Heart left ventricle (tissue), 13 donors: ENCODE data around the gene PROK2.

Source experiments
- CTCF ChIP-seq, 12 donors: fragments of 200-600 bp; sonication (generic) in 4 of 12; IDR thresholded peaks; one replicate each; pipeline versions ENCODE4 v1.5.0 to v1.8.0; 2018 to 2022; ENCODE audit warnings: antibody characterized with exemption in 12 of 12, mild to moderate bottlenecking in 5 of 12
- POLR2A ChIP-seq, 2 donors: fragments of 450-650 bp; IDR thresholded peaks; one replicate each; pipeline ENCODE4 v1.6.1; 2017; ENCODE audit warnings: antibody characterized with exemption in 2 of 2, mild to moderate bottlenecking in 2 of 2, moderate library complexity in 2 of 2
- donor health status: ischemic (EF 13 %, LVEDD 7.1; RV severe dilation, severe dysfunction).
- donor health status: DM: no; HTN: yes; CAD: no.
- donor health status: DM: no; HTN: no; CAD: no.
- donor health status: ischemic (EF 25% LVEDD 6.9; RV normal size, moderate dysfunction).
- donor health status: ischemic (EF 25% LVEDD 5.7; RV mildly dilated, moderate dysfunction).
- donor health status: ischemic (EF 35%, LVEDD 5.7; RV mildly dilated, moderate dysfunction).
- donor health status: nonischemic (EF 11% LVEDD 7.7; RV severe dilation, severe dysfunction).
- donor health status: DM: yes; HTN: yes; CAD: no.
- donor health status: PGD.
- donor health status: ischemic (EF 29% LVEDD 5.4; RV normal size, mild dysfunction).
- donor health status: nonischemic (EF 23%, LVEDD 6.1; RV moderate dilation, normal function).

GRCh38 chr3:71728632-71729342, 56.2 kb downstream of the PROK2 start:
- TF ChIP-seq CTCF (IDR thresholded peaks at IDR 0.05): no peak
- TF ChIP-seq POLR2A (IDR thresholded peaks at IDR 0.05): no peak
